Activated T-cell treated with anti-CD3 and anti-CD28 coated beads, Interleukin-2, amount 50 U/mL, for 24 hours (primary cell): ENCODE data around the gene TP73.

Source experiments
- DNase-seq: peaks from one replicate; pipeline ENCODE4 v3.0.0-alpha.2; 2020
- H3K27ac Mint-ChIP-seq: 2 replicates; pipeline ENCODE4 v1.8.0; 2020; ENCODE audit warnings: mild to moderate bottlenecking, mixed read lengths
- H3K27me3 Mint-ChIP-seq: 2 replicates; pipeline ENCODE4 v1.8.0; 2020; ENCODE audit warnings: mixed read lengths
- H3K36me3 Mint-ChIP-seq: 2 replicates; pipeline ENCODE4 v1.8.0; 2020; ENCODE audit warnings: low read depth, mixed read lengths
- H3K4me1 Mint-ChIP-seq: 2 replicates; pipeline ENCODE4 v1.8.0; 2020; ENCODE audit warnings: low read depth, mixed read lengths
- H3K4me3 Mint-ChIP-seq: 2 replicates; pipeline ENCODE4 v1.8.0; 2020; ENCODE audit warnings: mild to moderate bottlenecking, moderate library complexity, mixed read lengths
- H3K9me3 Mint-ChIP-seq: 2 replicates; pipeline ENCODE4 v1.8.0; 2020; ENCODE audit warnings: mixed read lengths

TP73 gene

GRCh38 chr1:3700631-3701030 is 48.3 kb downstream of the TP73 start:
- peaks cover 18% of the 10 kb centered on the region for H3K27me3 Mint-ChIP-seq
- DNase-seq = no peak
- H3K36me3 Mint-ChIP-seq = no peaks in the 10 kb centered on the region
- peaks cover 8% of the 10 kb centered on the region for H3K4me1 Mint-ChIP-seq
- no peak overlapping the region for H3K4me3 Mint-ChIP-seq
- H3K27ac Mint-ChIP-seq = no peak overlapping the region
- H3K9me3 Mint-ChIP-seq = no peaks in the 10 kb centered on the region

DNA sequence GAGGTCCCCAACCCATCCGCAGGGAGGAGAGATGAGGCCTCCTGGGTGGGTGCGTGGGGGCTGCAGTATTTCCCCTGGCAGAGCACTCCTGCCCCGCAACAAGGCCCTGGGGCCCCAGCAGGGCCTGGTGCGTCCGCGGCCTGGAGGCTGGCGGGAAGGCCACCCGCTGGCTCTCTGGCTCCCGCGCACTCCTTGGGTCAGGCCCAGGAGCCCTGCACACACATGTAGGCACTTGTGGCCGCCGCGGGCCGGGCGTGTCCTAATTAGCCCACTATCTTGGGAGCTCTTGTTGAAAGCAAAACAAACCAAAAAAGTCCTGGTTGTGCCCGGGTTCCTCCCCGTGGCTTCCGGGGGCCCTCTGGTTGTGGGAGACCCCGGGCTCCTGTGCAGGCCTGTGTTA is 50.2 kb downstream of the TP73 start:
- Mint-ChIP-seq H3K27me3 (peaks cover 13% of the 10 kb centered on the region), H3K4me1 (peaks cover 4% of the 10 kb centered on the region), H3K36me3 (no peaks in the 10 kb centered on the region), H3K4me3 (no peak overlapping the region), H3K27ac (no peak overlapping the region), H3K9me3 (no peaks in the 10 kb centered on the region)
- no peak for DNase-seq

DNA sequence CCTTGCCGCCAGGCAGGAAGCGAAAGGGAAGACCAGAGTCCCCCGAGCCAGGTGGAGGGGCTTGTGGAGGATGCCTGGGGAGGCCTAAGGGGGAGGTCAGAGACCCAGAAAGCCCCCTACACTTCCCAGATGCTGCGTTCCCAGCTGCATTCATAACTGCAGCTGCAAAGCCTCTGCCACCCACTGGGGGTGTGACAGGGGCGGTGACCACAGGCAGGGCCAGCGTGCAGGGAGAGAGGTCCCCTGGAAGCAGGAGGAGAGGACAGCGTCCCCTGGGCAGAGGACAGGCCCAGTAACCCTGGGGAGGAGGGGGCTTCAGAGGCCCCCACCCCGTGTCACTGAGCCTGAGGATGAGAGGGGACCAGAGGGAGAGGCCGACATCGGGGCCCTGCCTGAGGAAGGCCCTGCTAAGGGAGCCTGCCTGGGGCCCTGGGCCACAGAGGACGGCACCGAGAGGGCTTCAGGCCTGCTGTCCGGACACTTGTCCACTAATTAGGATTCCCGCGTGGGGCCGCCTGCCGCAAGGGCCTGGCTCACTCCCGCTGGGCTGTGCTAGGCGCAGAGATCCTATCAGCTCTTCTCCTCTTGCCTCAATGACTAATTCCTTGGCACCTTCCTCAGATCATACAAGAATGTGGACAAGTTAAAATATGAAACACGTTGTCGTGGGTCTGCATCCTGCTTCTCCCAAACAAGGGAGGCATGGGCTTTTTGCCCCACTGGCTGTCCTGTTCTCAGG is 50.8 kb downstream of the TP73 start:
- H3K27ac Mint-ChIP-seq = no peak overlapping the region
- H3K27me3 Mint-ChIP-seq = peaks cover 14% of the 10 kb centered on the region
- no peaks in the 10 kb centered on the region for H3K9me3 Mint-ChIP-seq
- no peaks in the 10 kb centered on the region for H3K36me3 Mint-ChIP-seq
- DNase-seq = no peak
- H3K4me1 Mint-ChIP-seq = peaks cover 4% of the 10 kb centered on the region
- no peak overlapping the region for H3K4me3 Mint-ChIP-seq

DNA sequence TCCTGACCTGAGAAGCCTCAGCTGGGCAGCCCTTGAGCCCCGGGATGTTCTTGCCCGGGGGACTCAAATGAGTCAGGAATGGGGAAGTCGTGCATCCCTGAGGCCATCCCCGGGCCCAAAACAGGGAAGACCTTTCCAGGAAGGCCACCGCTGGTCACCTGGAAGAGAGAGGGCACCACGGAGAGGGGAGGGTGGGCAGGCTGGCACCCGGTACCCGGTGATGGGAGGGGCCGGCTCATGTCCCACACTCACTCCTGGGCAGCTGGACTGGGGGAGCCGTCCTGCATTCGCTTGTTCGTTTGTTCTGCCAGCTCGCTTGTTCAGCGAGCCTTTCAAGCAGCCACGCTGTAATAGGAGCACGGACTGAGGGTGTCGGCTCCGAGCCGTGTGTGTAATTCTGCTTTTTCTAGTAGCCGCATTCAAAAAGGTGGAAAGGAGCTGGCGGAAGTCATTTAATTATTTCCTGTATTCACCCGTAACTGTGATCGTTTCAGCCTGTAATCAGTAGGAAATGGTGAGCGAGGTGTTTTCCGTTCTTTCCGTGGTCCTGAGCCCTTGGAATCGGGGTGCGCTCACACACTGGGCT is 51.6 kb downstream of the TP73 start:
- no peak for DNase-seq
- H3K27me3 Mint-ChIP-seq = peaks cover 16% of the 10 kb centered on the region
- H3K36me3 Mint-ChIP-seq = no peaks in the 10 kb centered on the region
- peaks cover 4% of the 10 kb centered on the region for H3K4me1 Mint-ChIP-seq
- no peak overlapping the region for H3K27ac Mint-ChIP-seq
- H3K4me3 Mint-ChIP-seq = no peak overlapping the region
- H3K9me3 Mint-ChIP-seq = no peaks in the 10 kb centered on the region

GRCh38 chr1:3705341-3705950 is 53.1 kb downstream of the TP73 start:
- Mint-ChIP-seq H3K4me3 (no peak overlapping the region), H3K36me3 (no peaks in the 10 kb centered on the region), H3K9me3 (no peaks in the 10 kb centered on the region), H3K4me1 (peaks cover 4% of the 10 kb centered on the region), H3K27me3 (peaks cover 26% of the 10 kb centered on the region), H3K27ac (no peak overlapping the region)
- no peak for DNase-seq

- Mint-ChIP-seq H3K27ac (no peak overlapping the region), H3K9me3 (no peaks in the 10 kb centered on the region), H3K27me3 (peaks cover 27% of the 10 kb centered on the region), H3K4me3 (no peak overlapping the region), H3K4me1 (peaks cover 4% of the 10 kb centered on the region), H3K36me3 (no peaks in the 10 kb centered on the region)
- no peak for DNase-seq
These were observed 54.5 kb downstream of the TP73 start for GRCh38 chr1:3706651-3707297.

DNA sequence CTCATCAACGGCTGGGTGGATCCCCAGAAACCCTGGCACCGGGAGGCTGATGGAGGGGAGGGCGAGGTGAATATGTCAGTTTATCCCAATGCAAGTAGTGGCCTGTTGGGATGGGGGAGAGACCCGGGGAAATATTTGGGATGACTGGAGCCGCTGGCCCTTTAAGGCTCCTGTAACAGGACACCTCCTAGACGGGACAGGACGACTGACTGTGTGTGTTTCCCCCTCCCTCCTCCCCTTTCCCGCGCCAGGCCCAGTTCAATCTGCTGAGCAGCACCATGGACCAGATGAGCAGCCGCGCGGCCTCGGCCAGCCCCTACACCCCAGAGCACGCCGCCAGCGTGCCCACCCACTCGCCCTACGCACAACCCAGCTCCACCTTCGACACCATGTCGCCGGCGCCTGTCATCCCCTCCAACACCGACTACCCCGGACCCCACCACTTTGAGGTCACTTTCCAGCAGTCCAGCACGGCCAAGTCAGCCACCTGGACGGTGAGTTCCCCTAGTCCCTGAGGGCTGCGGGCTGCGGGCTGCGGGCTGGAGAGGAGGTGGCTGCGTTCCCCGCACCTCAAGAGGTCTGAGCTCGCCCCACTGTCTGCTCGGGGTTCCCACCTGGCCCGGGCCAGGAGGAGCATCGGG is 55.1 kb downstream of the TP73 start:
- Mint-ChIP-seq H3K4me3 (no peak overlapping the region), H3K9me3 (no peaks in the 10 kb centered on the region), H3K4me1 (peaks cover 4% of the 10 kb centered on the region), H3K36me3 (no peaks in the 10 kb centered on the region), H3K27ac (no peak overlapping the region), H3K27me3 (peaks cover 27% of the 10 kb centered on the region)
- no peak for DNase-seq

DNA sequence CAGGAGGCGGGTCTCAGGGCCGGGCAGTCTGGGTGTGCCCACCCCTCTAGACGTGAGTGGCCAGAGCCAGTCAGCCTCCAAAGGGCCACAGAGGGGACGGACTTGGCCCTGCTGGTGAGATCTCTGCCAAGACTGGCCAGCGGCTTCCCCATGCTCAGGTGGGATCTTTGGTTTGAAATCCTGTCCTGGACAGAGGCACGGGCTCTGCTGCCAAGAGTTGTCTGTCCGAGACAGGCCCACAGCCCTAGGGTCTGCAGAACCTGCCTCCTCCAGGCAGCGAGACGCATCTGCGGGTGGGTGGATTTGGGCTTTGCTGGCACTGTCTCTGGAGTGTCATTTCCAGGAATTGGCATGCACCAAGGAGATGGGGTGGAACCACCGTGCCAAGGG is 55.6 kb downstream of the TP73 start:
- H3K4me1 Mint-ChIP-seq = peaks cover 4% of the 10 kb centered on the region
- no peak overlapping the region for H3K27ac Mint-ChIP-seq
- H3K27me3 Mint-ChIP-seq = peaks cover 27% of the 10 kb centered on the region
- no peaks in the 10 kb centered on the region for H3K9me3 Mint-ChIP-seq
- H3K4me3 Mint-ChIP-seq = no peak overlapping the region
- no peak for DNase-seq
- no peaks in the 10 kb centered on the region for H3K36me3 Mint-ChIP-seq

DNA sequence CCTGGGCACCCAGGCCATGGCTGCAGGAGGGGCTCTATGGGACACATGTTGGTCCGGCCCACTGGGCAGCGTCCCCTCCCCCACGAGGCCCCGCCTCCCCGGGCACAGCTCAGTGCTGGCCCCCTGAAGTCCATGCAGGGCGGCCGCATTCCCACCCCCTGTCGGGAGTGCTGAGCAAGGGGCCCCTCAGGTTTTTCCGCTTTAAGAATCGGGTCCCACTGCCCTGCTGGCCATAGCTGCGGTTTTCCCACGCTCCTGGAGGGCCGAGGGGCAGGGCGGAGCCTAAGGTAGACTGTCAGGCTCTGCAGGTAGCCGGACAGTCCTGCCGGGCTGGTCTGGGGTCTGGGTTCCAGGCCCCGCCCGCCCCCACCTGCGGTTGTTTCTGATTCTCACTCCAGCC is 56.5 kb downstream of the TP73 start:
- no peaks in the 10 kb centered on the region for H3K9me3 Mint-ChIP-seq
- peaks cover 4% of the 10 kb centered on the region for H3K4me1 Mint-ChIP-seq
- peaks cover 27% of the 10 kb centered on the region for H3K27me3 Mint-ChIP-seq
- no peak overlapping the region for H3K4me3 Mint-ChIP-seq
- H3K36me3 Mint-ChIP-seq = no peaks in the 10 kb centered on the region
- DNase-seq = no peak
- H3K27ac Mint-ChIP-seq = no peak overlapping the region

DNA sequence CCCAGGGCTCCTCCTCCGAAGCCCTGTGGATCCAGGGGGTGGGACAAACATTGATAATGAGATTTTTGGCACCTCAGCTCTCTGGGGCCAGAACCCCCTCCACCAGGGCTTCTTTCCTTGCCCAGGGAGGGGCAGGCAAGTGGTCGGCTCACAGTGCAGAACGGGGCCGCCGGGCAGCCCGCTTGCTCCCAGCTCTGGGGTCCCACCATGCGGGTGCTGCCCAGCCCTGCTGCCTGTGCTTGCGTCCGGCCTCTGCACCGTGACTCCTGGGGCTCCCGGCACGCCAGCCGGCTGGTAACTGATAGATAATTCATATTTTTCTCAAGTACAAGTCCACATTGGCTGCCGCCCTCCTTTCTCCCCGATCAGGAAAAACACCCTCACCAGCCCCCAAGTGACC is 57.9 kb downstream of the TP73 start:
- Mint-ChIP-seq H3K4me1 (no peaks in the 10 kb centered on the region), H3K27ac (no peak overlapping the region), H3K9me3 (no peaks in the 10 kb centered on the region), H3K36me3 (no peaks in the 10 kb centered on the region), H3K27me3 (peaks cover 27% of the 10 kb centered on the region), H3K4me3 (no peak overlapping the region)
- no peak for DNase-seq

DNA sequence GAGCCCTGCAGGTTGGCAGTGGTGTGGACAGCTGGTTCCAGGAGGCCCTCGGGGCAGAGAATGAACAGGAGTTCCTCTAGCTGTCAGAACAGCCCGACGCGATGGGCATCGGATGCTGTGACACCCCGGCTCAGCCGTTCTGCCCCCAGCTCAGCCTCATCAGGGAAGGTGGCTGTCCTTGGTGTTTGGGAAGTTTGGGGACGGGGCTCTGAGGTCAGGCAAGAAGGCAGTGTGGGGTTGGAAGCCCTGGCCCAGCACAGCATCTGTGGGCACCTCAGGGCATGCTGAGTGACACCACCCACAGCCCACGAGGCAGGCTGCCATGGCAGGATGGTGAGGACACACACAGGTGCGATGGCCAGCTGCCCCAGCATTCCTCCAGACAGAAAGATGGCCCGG is 59.1 kb downstream of the TP73 start:
- Mint-ChIP-seq H3K27me3 (peaks cover 27% of the 10 kb centered on the region), H3K27ac (no peak overlapping the region), H3K4me1 (no peaks in the 10 kb centered on the region), H3K36me3 (no peaks in the 10 kb centered on the region), H3K9me3 (no peaks in the 10 kb centered on the region), H3K4me3 (no peak overlapping the region)
- no peak for DNase-seq

DNA sequence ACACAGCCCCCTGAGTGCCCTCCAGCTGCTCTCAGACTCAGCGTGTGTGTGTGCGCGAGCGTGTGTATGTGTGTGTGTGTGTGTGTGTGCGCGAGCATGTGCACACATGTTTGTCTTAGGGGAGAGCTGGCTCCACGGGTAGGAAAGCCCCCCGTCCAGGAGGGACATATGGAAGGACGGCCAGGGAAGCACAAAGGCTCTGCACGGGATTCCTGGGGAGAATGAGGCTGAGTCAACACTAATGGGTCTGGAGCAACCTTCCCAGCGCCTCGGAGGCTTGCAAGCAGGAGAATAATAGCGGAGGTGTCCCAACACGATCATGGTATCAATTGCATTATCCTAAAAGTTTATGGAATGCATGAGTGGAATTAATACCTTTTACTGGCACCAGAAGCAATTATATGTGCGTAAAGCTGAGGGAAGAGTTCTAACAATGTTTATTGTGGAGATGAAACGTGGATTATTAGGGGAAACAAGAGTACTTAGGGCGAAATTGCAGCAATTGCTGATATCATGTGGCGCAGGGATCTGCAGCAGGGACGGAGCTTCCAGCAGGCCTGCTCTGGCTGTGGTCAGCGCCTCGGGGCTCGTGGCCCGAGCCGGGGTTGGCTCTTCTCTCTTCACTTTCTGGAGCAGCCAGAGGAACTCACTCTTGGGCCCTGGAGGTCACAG is 59.6 kb downstream of the TP73 start:
- H3K36me3 Mint-ChIP-seq = no peaks in the 10 kb centered on the region
- H3K4me3 Mint-ChIP-seq = no peak overlapping the region
- no peak for DNase-seq
- H3K27ac Mint-ChIP-seq = no peak overlapping the region
- no peaks in the 10 kb centered on the region for H3K9me3 Mint-ChIP-seq
- no peaks in the 10 kb centered on the region for H3K4me1 Mint-ChIP-seq
- peaks cover 29% of the 10 kb centered on the region for H3K27me3 Mint-ChIP-seq

- Mint-ChIP-seq H3K4me1 (no peaks in the 10 kb centered on the region), H3K27ac (no peak overlapping the region), H3K4me3 (no peak overlapping the region), H3K9me3 (no peaks in the 10 kb centered on the region), H3K36me3 (no peaks in the 10 kb centered on the region), H3K27me3 (peaks cover 22% of the 10 kb centered on the region)
- DNase-seq = no peak
These were observed 60.5 kb downstream of the TP73 start for GRCh38 chr1:3712573-3713535.
